ENCODE results near the gene TSPO2.
"Not testable (repeated sequence)": the region's sequence is repeated elsewhere in the genome, so short reads cannot be mapped to it uniquely, and the experiment has no call there.

The TSPO2 gene

GRCh38 chr6:41008011-41008410, 34.3 kb upstream of the TSPO2 start:
- Histone ChIP-seq H3K27me3 (ENCODE audit: control insufficient read depth in 1 of 2, insufficient read depth in 2 of 2, low read length in 2 of 2) (no peaks in the 10 kb centered on the region), H3K9me3 (ENCODE audit: control insufficient read depth in 2 of 2, low read length in 2 of 2) (no peaks in the 10 kb centered on the region), H3K9ac (ENCODE audit: low read length in 2 of 2) (no peak overlapping the region), H3K4me1 (ENCODE audit: control insufficient read depth, insufficient read depth, low read length) (no peaks in the 10 kb centered on the region), H3K4me3 (ENCODE audit: low read length in 2 of 2) (no peak overlapping the region), H3K36me3 (ENCODE audit: control insufficient read depth in 2 of 2, insufficient read depth in 2 of 2, low read length in 2 of 2) (no peaks in the 10 kb centered on the region), H3K27ac (ENCODE audit: low read length) (no peak overlapping the region)

GRCh38 chr6:41009669-41010068, 32.6 kb upstream of the TSPO2 start:
- Histone ChIP-seq H3K9ac (ENCODE audit: low read length in 2 of 2) (no peak overlapping the region), H3K9me3 (ENCODE audit: control insufficient read depth in 2 of 2, low read length in 2 of 2) (no peaks in the 10 kb centered on the region), H3K27ac (ENCODE audit: low read length) (no peak overlapping the region), H3K27me3 (ENCODE audit: control insufficient read depth in 1 of 2, insufficient read depth in 2 of 2, low read length in 2 of 2) (no peaks in the 10 kb centered on the region), H3K4me3 (ENCODE audit: low read length in 2 of 2) (no peak overlapping the region), H3K36me3 (ENCODE audit: control insufficient read depth in 2 of 2, insufficient read depth in 2 of 2, low read length in 2 of 2) (no peaks in the 10 kb centered on the region), H3K4me1 (ENCODE audit: control insufficient read depth, insufficient read depth, low read length) (no peaks in the 10 kb centered on the region)

GRCh38 chr6:41011673-41012072, 30.6 kb upstream of the TSPO2 start:
- H3K27ac ChIP-seq (ENCODE audit: low read length) = no peak overlapping the region
- no peaks in the 10 kb centered on the region for H3K4me1 ChIP-seq (ENCODE audit: control insufficient read depth, insufficient read depth, low read length)
- no peak overlapping the region for H3K9ac ChIP-seq (ENCODE audit: low read length in 2 of 2)

GRCh38 chr6:41013466-41014153, 28.7 kb upstream of the TSPO2 start:
- no peaks in the 10 kb centered on the region for H3K4me1 ChIP-seq (ENCODE audit: control insufficient read depth, insufficient read depth, low read length)
- H3K4me3 ChIP-seq (ENCODE audit: low read length in 2 of 2) = no peak overlapping the region
- no peak overlapping the region for H3K9ac ChIP-seq (ENCODE audit: low read length in 2 of 2)
- no peak overlapping the region for H3K27ac ChIP-seq (ENCODE audit: low read length)
- H3K27me3 ChIP-seq (ENCODE audit: control insufficient read depth in 1 of 2, insufficient read depth in 2 of 2, low read length in 2 of 2) = no peaks in the 10 kb centered on the region
- no peaks in the 10 kb centered on the region for H3K36me3 ChIP-seq (ENCODE audit: control insufficient read depth in 2 of 2, insufficient read depth in 2 of 2, low read length in 2 of 2)
- H3K9me3 ChIP-seq (ENCODE audit: control insufficient read depth in 2 of 2, low read length in 2 of 2) = no peaks in the 10 kb centered on the region

More at GRCh38 chr6:41011673-41012072, 30.6 kb upstream of the TSPO2 start:
- H3K36me3 ChIP-seq (ENCODE audit: control insufficient read depth in 2 of 2, insufficient read depth in 2 of 2, low read length in 2 of 2) = no peaks in the 10 kb centered on the region
- H3K27me3 ChIP-seq (ENCODE audit: control insufficient read depth in 1 of 2, insufficient read depth in 2 of 2, low read length in 2 of 2) = no peaks in the 10 kb centered on the region
- H3K9me3 ChIP-seq (ENCODE audit: control insufficient read depth in 2 of 2, low read length in 2 of 2) = no peaks in the 10 kb centered on the region
- H3K4me3 ChIP-seq (ENCODE audit: low read length in 2 of 2) = no peak overlapping the region

GRCh38 chr6:41014780-41015179, 27.5 kb upstream of the TSPO2 start:
- Histone ChIP-seq H3K4me3 (ENCODE audit: low read length in 2 of 2) (no peak overlapping the region), H3K9me3 (ENCODE audit: control insufficient read depth in 2 of 2, low read length in 2 of 2) (no peaks in the 10 kb centered on the region), H3K27me3 (ENCODE audit: control insufficient read depth in 1 of 2, insufficient read depth in 2 of 2, low read length in 2 of 2) (no peaks in the 10 kb centered on the region), H3K36me3 (ENCODE audit: control insufficient read depth in 2 of 2, insufficient read depth in 2 of 2, low read length in 2 of 2) (no peaks in the 10 kb centered on the region), H3K4me1 (ENCODE audit: control insufficient read depth, insufficient read depth, low read length) (no peaks in the 10 kb centered on the region), H3K27ac (ENCODE audit: low read length) (no peak overlapping the region), H3K9ac (ENCODE audit: low read length in 2 of 2) (no peak overlapping the region)

- not testable (repeated sequence) for H3K9me3 ChIP-seq (ENCODE audit: control insufficient read depth in 2 of 2, low read length in 2 of 2); H3K27me3 ChIP-seq (ENCODE audit: control insufficient read depth in 1 of 2, insufficient read depth in 2 of 2, low read length in 2 of 2); H3K4me3 ChIP-seq (ENCODE audit: low read length in 2 of 2); H3K27ac ChIP-seq (ENCODE audit: low read length); H3K36me3 ChIP-seq (ENCODE audit: control insufficient read depth in 2 of 2, insufficient read depth in 2 of 2, low read length in 2 of 2); H3K9ac ChIP-seq (ENCODE audit: low read length in 2 of 2); H3K4me1 ChIP-seq (ENCODE audit: control insufficient read depth, insufficient read depth, low read length)
Observed at GRCh38 chr6:41015860-41016259, 26.4 kb upstream of the TSPO2 start.

- H3K9ac ChIP-seq (ENCODE audit: low read length in 2 of 2) = no peak overlapping the region
- no peaks in the 10 kb centered on the region for H3K4me1 ChIP-seq (ENCODE audit: control insufficient read depth, insufficient read depth, low read length)
- no peaks in the 10 kb centered on the region for H3K36me3 ChIP-seq (ENCODE audit: control insufficient read depth in 2 of 2, insufficient read depth in 2 of 2, low read length in 2 of 2)
- no peaks in the 10 kb centered on the region for H3K27me3 ChIP-seq (ENCODE audit: control insufficient read depth in 1 of 2, insufficient read depth in 2 of 2, low read length in 2 of 2)
- H3K4me3 ChIP-seq (ENCODE audit: low read length in 2 of 2) = no peak overlapping the region
- H3K9me3 ChIP-seq (ENCODE audit: control insufficient read depth in 2 of 2, low read length in 2 of 2) = no peaks in the 10 kb centered on the region
- no peak overlapping the region for H3K27ac ChIP-seq (ENCODE audit: low read length)
Observed at GRCh38 chr6:41017663-41018062, 24.6 kb upstream of the TSPO2 start.

GRCh38 chr6:41021832-41022231, 20.4 kb upstream of the TSPO2 start:
- H3K9ac ChIP-seq (ENCODE audit: low read length in 2 of 2) = no peak overlapping the region
- H3K36me3 ChIP-seq (ENCODE audit: control insufficient read depth in 2 of 2, insufficient read depth in 2 of 2, low read length in 2 of 2) = no peaks in the 10 kb centered on the region
- no peak overlapping the region for H3K4me3 ChIP-seq (ENCODE audit: low read length in 2 of 2)
- no peaks in the 10 kb centered on the region for H3K4me1 ChIP-seq (ENCODE audit: control insufficient read depth, insufficient read depth, low read length)
- no peaks in the 10 kb centered on the region for H3K27me3 ChIP-seq (ENCODE audit: control insufficient read depth in 1 of 2, insufficient read depth in 2 of 2, low read length in 2 of 2)
- H3K9me3 ChIP-seq (ENCODE audit: control insufficient read depth in 2 of 2, low read length in 2 of 2) = no peaks in the 10 kb centered on the region
- H3K27ac ChIP-seq (ENCODE audit: low read length) = no peak overlapping the region

GRCh38 chr6:41022294-41022693, 20.0 kb upstream of the TSPO2 start:
- peaks cover under 1% of the 10 kb centered on the region for H3K4me1 ChIP-seq (ENCODE audit: control insufficient read depth, insufficient read depth, low read length)
- no peaks in the 10 kb centered on the region for H3K9me3 ChIP-seq (ENCODE audit: control insufficient read depth in 2 of 2, low read length in 2 of 2)
- no peaks in the 10 kb centered on the region for H3K27me3 ChIP-seq (ENCODE audit: control insufficient read depth in 1 of 2, insufficient read depth in 2 of 2, low read length in 2 of 2)
- H3K36me3 ChIP-seq (ENCODE audit: control insufficient read depth in 2 of 2, insufficient read depth in 2 of 2, low read length in 2 of 2) = no peaks in the 10 kb centered on the region
- no peak overlapping the region for H3K9ac ChIP-seq (ENCODE audit: low read length in 2 of 2)
- no peak overlapping the region for H3K27ac ChIP-seq (ENCODE audit: low read length)
- no peak overlapping the region for H3K4me3 ChIP-seq (ENCODE audit: low read length in 2 of 2)

GRCh38 chr6:41023114-41023513, 19.2 kb upstream of the TSPO2 start:
- Histone ChIP-seq H3K9me3 (ENCODE audit: control insufficient read depth in 2 of 2, low read length in 2 of 2) (no peaks in the 10 kb centered on the region), H3K36me3 (ENCODE audit: control insufficient read depth in 2 of 2, insufficient read depth in 2 of 2, low read length in 2 of 2) (no peaks in the 10 kb centered on the region), H3K4me1 (ENCODE audit: control insufficient read depth, insufficient read depth, low read length) (peaks cover 9% of the 10 kb centered on the region), H3K27ac (ENCODE audit: low read length) (no peak overlapping the region), H3K27me3 (ENCODE audit: control insufficient read depth in 1 of 2, insufficient read depth in 2 of 2, low read length in 2 of 2) (no peaks in the 10 kb centered on the region), H3K4me3 (ENCODE audit: low read length in 2 of 2) (no peak overlapping the region), H3K9ac (ENCODE audit: low read length in 2 of 2) (no peak overlapping the region)

- H3K4me1 ChIP-seq (ENCODE audit: control insufficient read depth, insufficient read depth, low read length) = peaks cover 17% of the 10 kb centered on the region
- no peaks in the 10 kb centered on the region for H3K27me3 ChIP-seq (ENCODE audit: control insufficient read depth in 1 of 2, insufficient read depth in 2 of 2, low read length in 2 of 2)
- H3K4me3 ChIP-seq (ENCODE audit: low read length in 2 of 2) = no peak overlapping the region
- H3K36me3 ChIP-seq (ENCODE audit: control insufficient read depth in 2 of 2, insufficient read depth in 2 of 2, low read length in 2 of 2) = no peaks in the 10 kb centered on the region
- no peaks in the 10 kb centered on the region for H3K9me3 ChIP-seq (ENCODE audit: control insufficient read depth in 2 of 2, low read length in 2 of 2)
- H3K9ac ChIP-seq (ENCODE audit: low read length in 2 of 2) = no peak overlapping the region
- H3K27ac ChIP-seq (ENCODE audit: low read length) = no peak overlapping the region
Observed at GRCh38 chr6:41025966-41026530, 16.2 kb upstream of the TSPO2 start.
